Cardiac fibroblast (primary cell): Measurements from ENCODE around the gene SAMD3.
"Not testable (repeated sequence)": the region's sequence is repeated elsewhere in the genome, so short reads cannot be mapped to it uniquely, and the experiment has no call there.

ENCODE experiments used
- DNase-seq, 2 donors: peaks; one replicate each; pipeline versions ENCODE4 v3.0.0 to v3.0.0-alpha.2; 2010; ENCODE audit warnings: low read depth in 2 of 2
- H3K4me3 ChIP-seq, 2 donors: replicated peaks in 1 of 2; 1 replicate in 1 of 2; 2 replicates in 1 of 2; pipeline ENCODE4 v1.5.1; 2011; ENCODE audit warnings: low read depth in 2 of 2, low read length in 2 of 2, mild to moderate bottlenecking in 2 of 2, moderate library complexity in 1 of 2
- TF ChIP-seq, protein P1 (sequence below): IDR thresholded peaks from one replicate; pipeline ENCODE4 v1.5.1; 2011; ENCODE audit warnings: low read depth, mild to moderate bottlenecking, low read length, inconsistent platforms

The SAMD3 gene

GRCh38 chr6:130183271-130184222, 39.2 kb downstream of the SAMD3 start:
- no peak overlapping the region for H3K4me3 ChIP-seq
- TF ChIP-seq, protein P1, sequence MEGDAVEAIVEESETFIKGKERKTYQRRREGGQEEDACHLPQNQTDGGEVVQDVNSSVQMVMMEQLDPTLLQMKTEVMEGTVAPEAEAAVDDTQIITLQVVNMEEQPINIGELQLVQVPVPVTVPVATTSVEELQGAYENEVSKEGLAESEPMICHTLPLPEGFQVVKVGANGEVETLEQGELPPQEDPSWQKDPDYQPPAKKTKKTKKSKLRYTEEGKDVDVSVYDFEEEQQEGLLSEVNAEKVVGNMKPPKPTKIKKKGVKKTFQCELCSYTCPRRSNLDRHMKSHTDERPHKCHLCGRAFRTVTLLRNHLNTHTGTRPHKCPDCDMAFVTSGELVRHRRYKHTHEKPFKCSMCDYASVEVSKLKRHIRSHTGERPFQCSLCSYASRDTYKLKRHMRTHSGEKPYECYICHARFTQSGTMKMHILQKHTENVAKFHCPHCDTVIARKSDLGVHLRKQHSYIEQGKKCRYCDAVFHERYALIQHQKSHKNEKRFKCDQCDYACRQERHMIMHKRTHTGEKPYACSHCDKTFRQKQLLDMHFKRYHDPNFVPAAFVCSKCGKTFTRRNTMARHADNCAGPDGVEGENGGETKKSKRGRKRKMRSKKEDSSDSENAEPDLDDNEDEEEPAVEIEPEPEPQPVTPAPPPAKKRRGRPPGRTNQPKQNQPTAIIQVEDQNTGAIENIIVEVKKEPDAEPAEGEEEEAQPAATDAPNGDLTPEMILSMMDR = no peak
- no peak for DNase-seq

- TF ChIP-seq, protein P1 = no peak
- H3K4me3 ChIP-seq = no peak overlapping the region
- no peak for DNase-seq
Measured at GRCh38 chr6:130182466-130182865, 40.3 kb downstream of the SAMD3 start.

GRCh38 chr6:130178692-130179091, 44.1 kb downstream of the SAMD3 start:
- no peak overlapping the region for H3K4me3 ChIP-seq
- TF ChIP-seq, protein P1 = no peak
- peak; percentile 72 to 88 for DNase-seq

DNA sequence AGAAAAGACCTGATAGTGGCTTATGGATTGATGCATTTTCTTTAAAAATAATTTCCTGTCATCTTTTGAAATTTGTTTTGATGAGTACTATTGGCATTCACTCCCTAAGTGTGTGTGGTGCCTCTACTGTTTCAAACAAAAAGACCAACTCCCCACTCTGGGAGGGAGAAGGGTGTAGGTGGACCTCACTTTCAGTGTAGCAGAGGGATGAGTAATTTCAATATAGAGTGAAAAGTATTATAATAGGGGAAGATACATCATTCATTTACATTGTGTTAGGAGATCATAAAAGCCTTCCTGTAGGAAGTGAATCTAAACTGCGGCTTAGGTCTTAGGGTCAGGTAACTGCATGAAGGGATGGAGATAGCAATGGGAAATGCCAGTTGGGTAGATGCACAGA, 46.4 kb downstream of the SAMD3 start:
- TF ChIP-seq, protein P1 = no peak
- no peak overlapping the region for H3K4me3 ChIP-seq
- no peak for DNase-seq

- DNase-seq, H3K4me3 ChIP-seq: not testable (repeated sequence)
Measured at GRCh38 chr6:130173377-130174004, 49.3 kb downstream of the SAMD3 start.

DNA sequence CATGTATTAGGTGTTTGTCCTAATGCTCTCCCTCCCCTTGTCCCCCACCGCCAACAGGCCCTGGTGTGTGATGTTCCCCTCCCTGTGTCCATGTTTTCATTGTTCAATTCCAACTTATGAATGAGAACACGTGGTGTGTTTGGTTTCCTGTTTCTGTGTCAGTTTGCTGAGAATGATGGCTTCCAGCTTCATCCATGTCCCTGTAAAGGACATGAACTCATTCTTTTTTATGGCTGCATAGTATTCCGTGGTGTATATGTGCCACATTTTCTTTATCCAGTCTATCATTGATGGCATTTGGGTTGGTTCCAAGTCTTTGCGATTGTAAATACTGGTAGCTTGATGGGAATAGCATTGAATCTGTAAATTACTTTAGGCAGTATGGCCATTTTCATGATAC, 52.6 kb downstream of the SAMD3 start:
- DNase-seq, H3K4me3 ChIP-seq: not testable (repeated sequence)

DNA sequence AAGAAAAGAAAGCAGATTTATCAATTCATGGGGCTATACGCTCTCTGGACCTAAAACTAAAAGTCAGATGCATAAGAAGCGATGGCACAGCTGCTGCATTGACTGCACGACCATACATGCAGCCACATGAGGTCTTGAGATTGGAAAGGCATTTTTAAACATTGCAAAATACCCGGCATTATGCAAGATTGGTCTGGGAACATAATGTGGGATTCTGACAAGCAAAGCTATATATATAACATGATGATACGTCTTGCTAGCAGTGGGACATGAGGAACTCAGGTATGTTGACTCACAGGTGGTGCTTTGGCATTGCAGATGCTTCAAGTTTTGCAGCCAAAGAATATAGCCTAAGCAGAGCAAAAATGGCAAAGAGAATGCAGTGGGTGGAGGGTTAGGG, 55.1 kb downstream of the SAMD3 start:
- H3K4me3 ChIP-seq = no peak overlapping the region
- TF ChIP-seq, protein P1 = no peak
- peak; percentile 61 to 65 for DNase-seq

GRCh38 chr6:130164251-130164650, 58.5 kb downstream of the SAMD3 start:
- H3K4me3 ChIP-seq = no peak overlapping the region
- TF ChIP-seq, protein P1 = no peak
- no peak for DNase-seq
